SK-N-MC (cell line): ENCODE data around the gene TXK.

Experiments used
- EZH2 ChIP-seq: fragments of 200-600 bp; sonication (generic); IDR thresholded peaks from one replicate; pipeline ENCODE4 v1.6.1; 2017; ENCODE audit warnings: antibody characterized with exemption
- POLR2AphosphoS5 ChIP-seq: IDR thresholded peaks from 2 replicates; pipeline ENCODE4 v1.6.1; 2012; ENCODE audit warnings: mild to moderate bottlenecking, low read depth, low read length, borderline replicate concordance

- TF ChIP-seq POLR2AphosphoS5, result no peak
- no peak for TF ChIP-seq EZH2
These were observed 38.6 kb upstream of the TXK start for GRCh38 chr4:48172651-48173050.
